ENCODE results near the gene WWOX. TPM values are rescaled to one million over a fixed set of nuclear protein-coding genes. Genes with fewer than 3 reads are reported as not detected.

Gene WWOX
- total RNA-seq, 1 donor from 2014 or later, result 19.0 TPM

- intact Hi-C loops (cut with micrococcal nuclease), result no loop called here
Measured at GRCh38 chr16:78877114-78877655, 777.7 kb downstream of the WWOX start.

- intact Hi-C loops (cut with micrococcal nuclease), result no loop called here
Measured at GRCh38 chr16:78878570-78878969, 779.1 kb downstream of the WWOX start.

- intact Hi-C loops (cut with micrococcal nuclease), result no loop called here
Measured at GRCh38 chr16:78879011-78879410, 779.6 kb downstream of the WWOX start.

- intact Hi-C loops (cut with micrococcal nuclease), result no loop called here
Measured at GRCh38 chr16:78882150-78882549, 782.7 kb downstream of the WWOX start.

- intact Hi-C loops (cut with micrococcal nuclease), result no loop called here
Measured at GRCh38 chr16:78882751-78883150, 783.3 kb downstream of the WWOX start.

GRCh38 chr16:78884204-78884603 is 784.8 kb downstream of the WWOX start:
- intact Hi-C loops (cut with micrococcal nuclease), result no loop called here

GRCh38 chr16:78889346-78889745 is 789.9 kb downstream of the WWOX start:
- intact Hi-C loops (cut with micrococcal nuclease), result no loop called here

- intact Hi-C loops (cut with micrococcal nuclease), result loop anchor here (5.0 to 10.0 kb wide), 2 partner anchors 154 to 712 kb away; partner anchors contain the start of gene MAF
Measured at GRCh38 chr16:78890373-78890895, 791.0 kb downstream of the WWOX start.

GRCh38 chr16:78892951-78893733 is 793.7 kb downstream of the WWOX start:
- intact Hi-C loops (cut with micrococcal nuclease), result loop anchor here (5.0 to 10.0 kb wide), 2 partner anchors 152 to 709 kb away; partner anchors contain the start of gene MAF

GRCh38 chr16:78894886-78895285 is 795.4 kb downstream of the WWOX start:
- intact Hi-C loops (cut with micrococcal nuclease), result loop anchor here (1.0 to 10.0 kb wide), 5 partner anchors 93 to 707 kb away; partner anchors contain the start of gene MAF

- intact Hi-C loops (cut with micrococcal nuclease), result loop anchor here (1.0 to 10.0 kb wide), 6 partner anchors 93 to 373 kb away; no protein-coding TSS in a partner anchor
Measured at GRCh38 chr16:78895681-78896080, 796.2 kb downstream of the WWOX start.

GRCh38 chr16:78896280-78896679 is 796.8 kb downstream of the WWOX start:
- intact Hi-C loops (cut with micrococcal nuclease), result loop anchor here (2.0 to 10.0 kb wide), 5 partner anchors 94 to 373 kb away; no protein-coding TSS in a partner anchor

- intact Hi-C loops (cut with micrococcal nuclease), result loop anchor here (2.0 to 10.0 kb wide), 5 partner anchors 95 to 372 kb away; no protein-coding TSS in a partner anchor
Measured at GRCh38 chr16:78897299-78897698, 797.8 kb downstream of the WWOX start.

- intact Hi-C loops (cut with micrococcal nuclease), result no loop called here
Measured at GRCh38 chr16:78900044-78900811, 800.8 kb downstream of the WWOX start.

- intact Hi-C loops (cut with micrococcal nuclease), result no loop called here
Measured at GRCh38 chr16:78900966-78901365, 801.5 kb downstream of the WWOX start.

- intact Hi-C loops (cut with micrococcal nuclease), result no loop called here
Measured at GRCh38 chr16:78902321-78902720, 802.9 kb downstream of the WWOX start.

- intact Hi-C loops (cut with micrococcal nuclease), result no loop called here
Measured at GRCh38 chr16:78903237-78903636, 803.8 kb downstream of the WWOX start.

- intact Hi-C loops (cut with micrococcal nuclease), result no loop called here
Measured at GRCh38 chr16:78903843-78904242, 804.4 kb downstream of the WWOX start.

GRCh38 chr16:78906135-78906534 is 806.7 kb downstream of the WWOX start:
- intact Hi-C loops (cut with micrococcal nuclease), result no loop called here

- intact Hi-C loops (cut with micrococcal nuclease), result no loop called here
Measured at GRCh38 chr16:78909226-78909625, 809.8 kb downstream of the WWOX start.

GRCh38 chr16:78915811-78916345 is 816.4 kb downstream of the WWOX start:
- intact Hi-C loops (cut with micrococcal nuclease), result no loop called here
